Activated T-helper 9 cell treated with anti-CD3 and anti-CD28 coated beads, Interleukin-2, amount 50 U/mL, for 16 hours (primary cell): ENCODE data around the gene FICD.
"Not testable (repeated sequence)": the region's sequence is repeated elsewhere in the genome, so short reads cannot be mapped to it uniquely, and the experiment has no call there.

Source experiments
- DNase-seq: peaks from one replicate; pipeline ENCODE4 v3.0.0-alpha.2; 2020; ENCODE audit warnings: low read depth

FICD gene

GRCh38 chr12:108514973-108515814, at the start of gene FICD:
FICD (plus strand) TSS chr12:108515277; CDS start chr12:108516973, 1,696 bp downstream.
- peak; percentile 100 for DNase-seq

- DNase-seq = no peak
Observed at GRCh38 chr12:108465417-108465816, 49.7 kb upstream of the FICD start.

GRCh38 chr12:108468196-108468968, 46.7 kb upstream of the FICD start:
- no peak for DNase-seq

- no peak for DNase-seq
Observed at GRCh38 chr12:108473400-108474055, 41.5 kb upstream of the FICD start.

- DNase-seq = no peak
Observed at GRCh38 chr12:108475396-108475795, 39.7 kb upstream of the FICD start.

GRCh38 chr12:108477055-108477880, 37.8 kb upstream of the FICD start:
- no peak for DNase-seq

- DNase-seq = no peak
Observed at GRCh38 chr12:108477881-108478259, 37.2 kb upstream of the FICD start.

GRCh38 chr12:108478611-108479206, 36.4 kb upstream of the FICD start:
- DNase-seq = no peak

GRCh38 chr12:108479364-108480070, 35.6 kb upstream of the FICD start:
- no peak for DNase-seq

- no peak for DNase-seq
Observed at GRCh38 chr12:108482717-108483212, 32.3 kb upstream of the FICD start.

GRCh38 chr12:108483213-108484059, 31.6 kb upstream of the FICD start:
- DNase-seq = no peak

- DNase-seq = no peak
Observed at GRCh38 chr12:108484431-108484830, 30.6 kb upstream of the FICD start.

GRCh38 chr12:108484845-108485244, 30.2 kb upstream of the FICD start:
- no peak for DNase-seq

GRCh38 chr12:108485371-108485770, 29.7 kb upstream of the FICD start:
- not testable (repeated sequence) for DNase-seq

- not testable (repeated sequence) for DNase-seq
Observed at GRCh38 chr12:108487029-108487428, 28.0 kb upstream of the FICD start.

- DNase-seq = no peak
Observed at GRCh38 chr12:108491256-108491655, 23.8 kb upstream of the FICD start.

- no peak for DNase-seq
Observed at GRCh38 chr12:108495054-108495453, 20.0 kb upstream of the FICD start.

- DNase-seq = no peak
Observed at GRCh38 chr12:108495823-108496579, 19.1 kb upstream of the FICD start.

- no peak for DNase-seq
Observed at GRCh38 chr12:108498136-108498535, 16.9 kb upstream of the FICD start.
